CD4-positive, alpha-beta memory T cell (primary cell): ENCODE results near the gene SWSAP1. TPM values are rescaled to one million over a fixed set of nuclear protein-coding genes. Genes with fewer than 3 reads are reported as not detected.
"Not testable (repeated sequence)": the region's sequence is repeated elsewhere in the genome, so short reads cannot be mapped to it uniquely, and the experiment has no call there.

Experiments used
- CTCF ChIA-PET: fragments of 350-600 bp; sonication (Branson Sonifier 250); formaldehyde crosslinking; loops from one replicate; lab custom pipeline; 2021; ENCODE audit warnings: inconsistent platforms; ENCODE audit not compliant: partially characterized antibody; lab: Charles Lee
- POLR2A ChIA-PET: fragments of 350-600 bp; sonication (Branson Sonifier 250); formaldehyde crosslinking; loops from one replicate; lab custom pipeline; 2021; ENCODE audit not compliant: partially characterized antibody; lab: Charles Lee
- DNase-seq, 5 donors: peaks; one replicate each; pipeline versions ENCODE4 v3.0.0 to v3.0.0-alpha.2; 2020 to 2022; ENCODE audit warnings: mixed read lengths in 1 of 5
- H3K27ac ChIP-seq: one replicate; pipeline ENCODE4 v1.7.0; 2013; ENCODE audit warnings: low read depth, low read length
- H3K27me3 ChIP-seq: 2 replicates; pipeline ENCODE4 v1.7.0; 2013; ENCODE audit warnings: mild to moderate bottlenecking, low read length, moderate library complexity; ENCODE audit not compliant: insufficient read depth
- H3K36me3 ChIP-seq: 2 replicates; pipeline ENCODE4 v1.7.0; 2013; ENCODE audit warnings: mild to moderate bottlenecking, low read length, moderate library complexity; ENCODE audit not compliant: insufficient read depth
- H3K4me1 ChIP-seq: 2 replicates; pipeline ENCODE4 v1.7.0; 2013; ENCODE audit warnings: mild to moderate bottlenecking, low read length, moderate library complexity; ENCODE audit not compliant: insufficient read depth
- H3K4me3 ChIP-seq, 2 donors: one replicate each; pipeline ENCODE4 v1.7.0; 2013; ENCODE audit warnings: low read length in 2 of 2, mild to moderate bottlenecking in 1 of 2
- H3K9me3 ChIP-seq, 2 donors: one replicate each; pipeline ENCODE4 v1.7.0; 2013; ENCODE audit warnings: low read length in 2 of 2, control low read depth in 1 of 2; ENCODE audit not compliant: control insufficient read depth in 1 of 2
- H3K27ac Mint-ChIP-seq, 7 donors: one replicate each; pipeline ENCODE4 v1.8.0; 2020 to 2021; ENCODE audit warnings: mixed read lengths in 7 of 7, mild to moderate bottlenecking in 6 of 7, inconsistent platforms in 3 of 7, moderate library complexity in 3 of 7
- H3K27me3 Mint-ChIP-seq, 2 donors: one replicate each; pipeline ENCODE4 v1.8.0; 2020 to 2021; ENCODE audit warnings: mixed read lengths in 2 of 2
- H3K36me3 Mint-ChIP-seq, 2 donors: one replicate each; pipeline ENCODE4 v1.8.0; 2020 to 2021; ENCODE audit warnings: mixed read lengths in 2 of 2, inconsistent platforms in 1 of 2, mild to moderate bottlenecking in 1 of 2
- H3K4me1 Mint-ChIP-seq, 4 donors: one replicate each; pipeline ENCODE4 v1.8.0; 2020 to 2021; ENCODE audit warnings: mixed read lengths in 4 of 4, mild to moderate bottlenecking in 1 of 4
- H3K4me3 Mint-ChIP-seq, 8 donors: one replicate each; pipeline ENCODE4 v1.8.0; 2020 to 2021; ENCODE audit warnings: mixed read lengths in 8 of 8, mild to moderate bottlenecking in 7 of 8, moderate library complexity in 6 of 8, inconsistent platforms in 3 of 8
- H3K9me3 Mint-ChIP-seq, 8 donors: one replicate each; pipeline ENCODE4 v1.8.0; 2020 to 2021; ENCODE audit warnings: mixed read lengths in 8 of 8, mild to moderate bottlenecking in 5 of 8, inconsistent platforms in 3 of 8, moderate library complexity in 1 of 8
- intact Hi-C: fragments of 100-400 bp; cut with micrococcal nuclease; formaldehyde crosslinking; loops from one replicate; pipeline ENCODE4 v1.15.1; 2023
- polyA plus RNA-seq, 2 donors: library from polyadenylated mRNA; unstranded; fragments of 300-500 nt; fragmentation: Illumina TruSeq; gene quantifications; one replicate each; pipeline ENCODE4 v1.2.3, GENCODE V29; 2021
- total RNA-seq, 2 experiments: library from RNA; stranded (reverse); gene quantifications; one replicate each; pipeline ENCODE4 v1.2.3, GENCODE V29; 2021

The SWSAP1 gene
- total and polyA plus RNA-seq, 4 experiments from 2014 or later, result 4.0 to 6.5 (median 5.6) TPM

DNA sequence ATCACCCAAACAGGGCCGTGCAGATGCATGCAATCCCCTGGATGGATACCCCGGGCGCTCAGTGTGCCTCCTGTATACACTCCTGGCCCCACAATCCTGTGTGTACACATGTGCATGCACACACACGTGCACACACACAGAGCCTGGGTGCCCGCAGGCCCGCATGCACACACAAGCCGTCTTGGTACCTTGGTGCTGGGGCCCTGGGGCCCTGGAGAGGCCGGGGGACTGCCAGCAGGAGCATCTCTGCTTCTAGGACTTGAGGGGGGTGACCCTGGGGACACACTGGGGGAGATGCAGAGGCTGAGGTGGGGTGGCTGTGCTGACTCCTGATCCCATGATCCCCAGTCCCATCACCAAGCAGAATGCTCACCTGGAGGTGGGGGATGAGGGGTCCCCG, 25.2 kb downstream of the SWSAP1 start:
- Histone ChIP-seq H3K9me3 (no peaks in the 10 kb centered on the region), H3K27ac (no peak overlapping the region), H3K27me3 (no peaks in the 10 kb centered on the region), H3K4me1 (no peaks in the 10 kb centered on the region), H3K36me3 (no peaks in the 10 kb centered on the region), H3K4me3 (no peak overlapping the region)
- no peak for DNase-seq
- CTCF ChIA-PET, result interaction anchor here (0.7 kb wide), 1 partner anchor 17 kb away, joined by 4 read pairs; no protein-coding TSS in a partner anchor
- Mint-ChIP-seq H3K27ac (peak overlapping the region in 1 of 7 donors; percentile 35), H3K4me1 (peaks cover 0 to 5% (median 0%) of the 10 kb centered on the region in 4 donors), H3K36me3 (no peaks in the 10 kb centered on the region), H3K4me3 (no peak overlapping the region), H3K27me3 (peaks cover 9 to 13% of the 10 kb centered on the region in 2 donors), H3K9me3 (no peaks in the 10 kb centered on the region)
- POLR2A ChIA-PET, result no interaction called here
- intact Hi-C loops, result no loop called here

DNA sequence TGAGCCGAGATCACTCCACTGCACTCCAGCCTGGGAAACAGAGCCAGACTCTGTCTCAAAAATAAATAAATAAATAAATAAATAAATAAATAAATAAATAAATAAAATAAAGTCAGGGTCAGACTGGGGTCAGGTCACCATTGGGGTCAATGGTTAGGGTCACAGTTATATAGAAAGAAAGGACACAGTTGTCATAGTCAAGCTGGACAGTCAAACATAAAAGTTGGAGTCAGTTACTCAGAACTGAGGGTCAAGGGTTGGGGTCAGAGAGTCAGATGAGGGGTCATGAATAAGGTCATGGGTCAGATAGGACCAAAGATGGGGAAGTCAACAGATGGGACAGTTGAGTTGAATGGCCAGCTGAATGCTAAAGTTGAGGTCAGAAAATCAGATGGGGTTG, 26.3 kb downstream of the SWSAP1 start:
- no peak for DNase-seq
- ChIA-PET CTCF (interaction anchor here (1.2 kb wide), 1 partner anchor 20 kb away, joined by 3 read pairs; no protein-coding TSS in a partner anchor), POLR2A (no interaction called here)
- Mint-ChIP-seq H3K4me1 (peaks cover 0 to 2% (median 0%) of the 10 kb centered on the region in 4 donors), H3K27ac (no peak overlapping the region), H3K9me3 (no peaks in the 10 kb centered on the region), H3K27me3 (peaks cover 5 to 9% of the 10 kb centered on the region in 2 donors), H3K36me3 (no peaks in the 10 kb centered on the region), H3K4me3 (no peak overlapping the region)
- Histone ChIP-seq H3K27ac (no peak overlapping the region), H3K4me1 (no peaks in the 10 kb centered on the region), H3K36me3 (no peaks in the 10 kb centered on the region), H3K9me3 (no peaks in the 10 kb centered on the region), H3K4me3 (no peak overlapping the region), H3K27me3 (no peaks in the 10 kb centered on the region)
- intact Hi-C loops, result no loop called here

GRCh38 chr19:11401808-11402543, 27.5 kb downstream of the SWSAP1 start:
- Histone ChIP-seq H3K4me3 (no peak overlapping the region), H3K4me1 (no peaks in the 10 kb centered on the region), H3K27me3 (no peaks in the 10 kb centered on the region), H3K27ac (no peak overlapping the region), H3K36me3 (no peaks in the 10 kb centered on the region), H3K9me3 (no peaks in the 10 kb centered on the region)
- Mint-ChIP-seq H3K9me3 (no peaks in the 10 kb centered on the region), H3K36me3 (no peaks in the 10 kb centered on the region), H3K27ac (no peak overlapping the region), H3K27me3 (peaks cover 8 to 12% of the 10 kb centered on the region in 2 donors), H3K4me3 (no peak overlapping the region), H3K4me1 (peaks cover 0 to 2% (median 0%) of the 10 kb centered on the region in 4 donors)
- CTCF ChIA-PET, result interaction anchor here (1.2 kb wide), 1 partner anchor 21 kb away, joined by 3 read pairs; no protein-coding TSS in a partner anchor
- DNase-seq, result no peak
- intact Hi-C loops, result no loop called here
- POLR2A ChIA-PET, result no interaction called here

DNA sequence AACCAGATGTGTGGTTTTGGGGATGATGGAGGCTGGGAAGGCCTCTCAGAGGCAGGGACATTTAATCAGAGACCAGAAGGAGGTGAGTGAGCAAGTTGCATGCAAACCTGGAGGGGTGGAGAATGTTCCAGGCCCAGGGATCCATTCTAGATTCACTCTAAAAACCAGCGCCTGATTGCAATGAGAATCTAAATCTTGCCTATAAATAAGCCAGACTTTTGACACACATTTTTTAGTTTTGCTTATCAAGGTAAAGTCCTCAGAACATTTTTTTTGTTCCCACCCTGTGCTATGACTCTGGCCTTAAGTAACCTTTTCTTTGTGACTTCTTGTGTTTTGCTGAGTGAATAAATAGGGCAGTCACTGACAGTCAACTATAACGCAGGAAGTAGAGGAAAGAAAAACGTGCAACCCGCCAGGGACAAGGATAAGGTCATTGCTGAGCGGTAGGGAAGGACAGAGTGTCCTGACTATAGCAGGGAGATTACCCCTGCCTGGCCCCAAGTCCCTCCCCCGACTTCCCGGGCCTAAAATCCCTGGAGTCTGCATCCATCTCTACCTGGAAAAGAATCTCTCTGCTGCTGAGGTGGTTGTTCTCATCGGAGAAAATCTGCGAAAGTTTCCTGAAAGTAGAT, 30.2 kb downstream of the SWSAP1 start:
- Histone ChIP-seq H3K4me3 (no peak overlapping the region), H3K36me3 (no peaks in the 10 kb centered on the region), H3K27me3 (no peaks in the 10 kb centered on the region), H3K4me1 (no peaks in the 10 kb centered on the region), H3K27ac (no peak overlapping the region), H3K9me3 (no peaks in the 10 kb centered on the region)
- ChIA-PET CTCF (interaction anchor here (1.4 to 4.1 kb wide), 2 partner anchors 19 to 24 kb away, joined by 3 to 20 read pairs; no protein-coding TSS in a partner anchor), POLR2A (no interaction called here)
- no peaks in the 10 kb centered on the region for H3K9me3 Mint-ChIP-seq
- no peak overlapping the region for H3K4me3 Mint-ChIP-seq
- no peak for DNase-seq
- H3K4me1 Mint-ChIP-seq, result no peaks in the 10 kb centered on the region
- H3K27me3 Mint-ChIP-seq, result peaks cover 14 to 17% of the 10 kb centered on the region in 2 donors
- H3K36me3 Mint-ChIP-seq, result no peaks in the 10 kb centered on the region
- H3K27ac Mint-ChIP-seq, result peak overlapping the region in 1 of 7 donors; percentile 83
- intact Hi-C loops, result no loop called here

DNA sequence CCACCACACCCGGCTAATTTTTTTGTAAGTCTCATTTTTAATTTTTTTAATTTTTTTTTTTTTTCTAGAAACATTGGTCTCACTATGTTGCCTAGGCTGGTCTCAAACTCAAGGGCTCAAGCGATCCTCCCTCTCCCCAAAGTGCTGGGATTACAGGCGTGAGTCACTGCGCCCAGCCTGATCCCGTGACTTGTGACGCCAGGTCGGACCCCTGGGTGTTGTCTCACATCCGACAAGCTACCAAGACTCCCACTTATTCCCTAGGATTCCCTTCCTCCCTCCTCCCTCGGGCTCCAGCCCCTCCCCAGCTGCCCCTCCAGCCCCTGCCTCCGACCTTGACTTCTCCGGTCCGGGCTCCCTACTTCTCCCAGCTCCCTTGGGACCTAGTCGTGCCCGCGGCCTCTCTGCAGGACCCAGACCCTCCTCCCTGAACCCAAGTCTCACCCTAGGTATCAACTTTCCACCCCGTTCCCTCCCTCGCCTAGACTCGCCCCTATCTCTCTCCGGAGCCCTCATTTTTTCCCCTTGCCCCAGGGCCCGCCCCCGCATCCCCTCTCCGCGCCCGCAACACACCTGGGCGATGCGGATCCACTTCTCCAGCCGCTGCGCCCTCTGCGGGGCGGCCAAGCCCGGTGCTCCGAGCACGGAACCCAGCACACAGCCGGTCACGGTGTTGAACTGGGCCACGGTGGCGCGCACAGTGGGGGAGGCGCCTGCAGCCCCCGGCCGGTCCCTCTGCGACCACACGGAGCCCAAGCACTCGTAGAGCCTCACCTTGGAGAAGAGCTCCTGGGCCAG, 31.6 kb downstream of the SWSAP1 start:
- Histone ChIP-seq H3K4me1 (no peaks in the 10 kb centered on the region), H3K27me3 (no peaks in the 10 kb centered on the region), H3K36me3 (no peaks in the 10 kb centered on the region), H3K9me3 (no peaks in the 10 kb centered on the region), H3K4me3 (no peak overlapping the region), H3K27ac (no peak overlapping the region)
- intact Hi-C loops, result loop anchor here (1.0 kb wide), 1 partner anchor 112 kb away; no protein-coding TSS in a partner anchor
- DNase-seq, result no peak
- ChIA-PET CTCF (interaction anchor here (0.7 to 4.1 kb wide), 4 partner anchors 16 to 139 kb away, joined by 3 to 20 read pairs (median 3); no protein-coding TSS in a partner anchor), POLR2A (no interaction called here)
- Mint-ChIP-seq H3K4me3 (no peak overlapping the region), H3K36me3 (no peaks in the 10 kb centered on the region), H3K9me3 (no peaks in the 10 kb centered on the region), H3K4me1 (no peaks in the 10 kb centered on the region), H3K27me3 (peaks cover 13 to 15% of the 10 kb centered on the region in 2 donors), H3K27ac (no peak overlapping the region)

DNA sequence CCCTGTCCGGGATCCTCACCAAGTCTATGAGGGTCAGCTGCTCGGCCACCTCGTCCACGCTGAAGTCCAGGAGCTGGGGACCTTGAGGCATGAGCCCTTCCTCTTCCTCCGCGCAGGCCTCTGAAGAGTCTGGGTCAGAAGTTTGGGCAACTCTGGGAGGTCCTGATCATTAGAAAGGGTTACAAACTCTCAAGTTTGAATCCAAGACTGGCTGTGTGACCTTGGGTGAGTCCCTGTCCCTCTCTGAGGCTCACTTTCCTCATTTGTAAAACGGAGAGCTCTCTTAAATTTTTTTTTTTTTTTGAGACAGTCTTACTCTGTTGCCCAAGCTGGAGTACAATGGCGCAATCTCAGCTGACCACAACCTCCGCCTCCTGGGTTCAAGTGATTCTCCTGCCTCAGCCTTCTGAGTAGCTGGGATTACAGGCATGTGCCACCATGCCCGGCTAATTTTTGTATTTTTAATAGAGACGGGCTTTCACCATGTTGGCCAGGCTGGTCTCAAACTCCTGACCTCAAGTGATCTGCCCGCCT, 32.3 kb downstream of the SWSAP1 start:
- DNase-seq, H3K4me3 ChIP-seq, H3K4me1 Mint-ChIP-seq, H3K9me3 ChIP-seq, H3K9me3 Mint-ChIP-seq, H3K27me3 ChIP-seq, H3K4me1 ChIP-seq, H3K27ac ChIP-seq, H3K27ac Mint-ChIP-seq, POLR2A ChIA-PET, H3K36me3 Mint-ChIP-seq, H3K36me3 ChIP-seq, H3K4me3 Mint-ChIP-seq: not testable (repeated sequence)
- intact Hi-C loops, result loop anchor here (1.0 kb wide), 1 partner anchor 112 kb away; no protein-coding TSS in a partner anchor
- H3K27me3 Mint-ChIP-seq, result peaks cover 16 to 18% of the 10 kb centered on the region in 2 donors
- CTCF ChIA-PET, result interaction anchor here (1.4 to 4.1 kb wide), 2 partner anchors 26 to 113 kb away, joined by 4 to 20 read pairs; no protein-coding TSS in a partner anchor
